Sigmoid colon (tissue), 4 donors: Measurements from ENCODE around the gene FOXO6.

Experiments used
- POLR2AphosphoS5 ChIP-seq, 4 donors: sonication (generic); formaldehyde crosslinking; IDR thresholded peaks; one replicate each; pipeline ENCODE4 v1.6.1; 2017; ENCODE audit warnings: antibody characterized with exemption in 4 of 4
- TF ChIP-seq, protein P1 (sequence below), 4 experiments: fragments of 450-650 bp in 3 of 4; fragments of 200-600 bp in 1 of 4; IDR thresholded peaks; one replicate each; pipeline ENCODE4 v1.5.1; 2016 to 2019; ENCODE audit warnings: antibody characterized with exemption in 4 of 4, mild to moderate bottlenecking in 3 of 4, moderate library complexity in 2 of 4

- TF ChIP-seq, protein P1, sequence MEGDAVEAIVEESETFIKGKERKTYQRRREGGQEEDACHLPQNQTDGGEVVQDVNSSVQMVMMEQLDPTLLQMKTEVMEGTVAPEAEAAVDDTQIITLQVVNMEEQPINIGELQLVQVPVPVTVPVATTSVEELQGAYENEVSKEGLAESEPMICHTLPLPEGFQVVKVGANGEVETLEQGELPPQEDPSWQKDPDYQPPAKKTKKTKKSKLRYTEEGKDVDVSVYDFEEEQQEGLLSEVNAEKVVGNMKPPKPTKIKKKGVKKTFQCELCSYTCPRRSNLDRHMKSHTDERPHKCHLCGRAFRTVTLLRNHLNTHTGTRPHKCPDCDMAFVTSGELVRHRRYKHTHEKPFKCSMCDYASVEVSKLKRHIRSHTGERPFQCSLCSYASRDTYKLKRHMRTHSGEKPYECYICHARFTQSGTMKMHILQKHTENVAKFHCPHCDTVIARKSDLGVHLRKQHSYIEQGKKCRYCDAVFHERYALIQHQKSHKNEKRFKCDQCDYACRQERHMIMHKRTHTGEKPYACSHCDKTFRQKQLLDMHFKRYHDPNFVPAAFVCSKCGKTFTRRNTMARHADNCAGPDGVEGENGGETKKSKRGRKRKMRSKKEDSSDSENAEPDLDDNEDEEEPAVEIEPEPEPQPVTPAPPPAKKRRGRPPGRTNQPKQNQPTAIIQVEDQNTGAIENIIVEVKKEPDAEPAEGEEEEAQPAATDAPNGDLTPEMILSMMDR (IDR thresholded peaks at IDR 0.05): no peak
- TF ChIP-seq POLR2AphosphoS5 (IDR thresholded peaks at IDR 0.05): no peak
These were observed 63.4 kb downstream of the FOXO6 start for GRCh38 chr1:41424581-41425118.
